HepG2 (cell line): Measurements from ENCODE around the gene GALNT17. TPM values are rescaled to one million over a fixed set of nuclear protein-coding genes. Genes with fewer than 3 reads are reported as not detected.

Source experiments
- ASH2L ChIP-seq: fragments of 300-600, 200-600 bp; sonication (generic); IDR thresholded peaks from 2 replicates; pipeline ENCODE4 v1.7.0; 2017; ENCODE audit warnings: low read depth, mild to moderate bottlenecking, moderate library complexity, mixed read lengths, low read length; ENCODE audit not compliant: insufficient read length
- MTERF4 ChIP-seq: sonication (generic); formaldehyde crosslinking; IDR thresholded peaks from 2 replicates; pipeline ENCODE4 v1.8.0; 2023; ENCODE audit warnings: mild to moderate bottlenecking, missing genetic modification reagents
- polyA plus RNA-seq, 8 experiments: library from polyadenylated mRNA; depleted of rRNA in 3 of 8; stranded (reverse) in 7 of 8; unstranded in 1 of 8; fragments of >200 nt; fragmentation: Illumina TruSeq in 4 of 8; extraction: Trizol in 4 of 8; gene quantifications; 2 replicates each; pipeline versions ENCODE4 v1.2.1 to v1.2.3, GENCODE V29; 2011 to 2016; ENCODE audit warnings: low read depth in 4 of 8, missing spikeins in 1 of 8, mixed read lengths in 1 of 8; ENCODE audit not compliant: insufficient read depth in 1 of 8
- total RNA-seq, 5 experiments: library from RNA; depleted of rRNA; stranded (reverse); fragments of >200 nt; fragmentation: Illumina TruSeq; extraction: Trizol; gene quantifications; 2 replicates each; pipeline ENCODE4 v1.2.3, GENCODE V29; 2016; ENCODE audit warnings: low read depth in 1 of 5
- TF ChIP-seq, protein P1 (sequence below), 2 experiments: sonication (generic) in 1 of 2; formaldehyde crosslinking in 1 of 2; IDR thresholded peaks; 2 replicates each; pipeline versions ENCODE4 v1.4.0 to v1.6.1; 2016 to 2020; ENCODE audit warnings: borderline replicate concordance in 1 of 2, low read depth in 1 of 2, mild to moderate bottlenecking in 1 of 2, missing genetic modification reagents in 1 of 2
- TF ChIP-seq, protein P2 (sequence below): sonication (generic); formaldehyde crosslinking; IDR thresholded peaks from 2 replicates; pipeline ENCODE4 v1.4.0; 2020; ENCODE audit warnings: mild to moderate bottlenecking, missing genetic modification reagents
- TF ChIP-seq, protein P3 (sequence below): sonication (generic); formaldehyde crosslinking; IDR thresholded peaks from 2 replicates; pipeline ENCODE4 v1.4.0; 2020; ENCODE audit warnings: mild to moderate bottlenecking, missing genetic modification reagents

The GALNT17 gene
- total and polyA plus RNA-seq, 2 of the 13 experiments (the other 11 are each of a cell fraction or from before 2014, with no cell fraction given) = not detected

GRCh38 chr7:71377062-71377461 lies 245.1 kb downstream of the GALNT17 start (continued):
- TF ChIP-seq, protein P1, sequence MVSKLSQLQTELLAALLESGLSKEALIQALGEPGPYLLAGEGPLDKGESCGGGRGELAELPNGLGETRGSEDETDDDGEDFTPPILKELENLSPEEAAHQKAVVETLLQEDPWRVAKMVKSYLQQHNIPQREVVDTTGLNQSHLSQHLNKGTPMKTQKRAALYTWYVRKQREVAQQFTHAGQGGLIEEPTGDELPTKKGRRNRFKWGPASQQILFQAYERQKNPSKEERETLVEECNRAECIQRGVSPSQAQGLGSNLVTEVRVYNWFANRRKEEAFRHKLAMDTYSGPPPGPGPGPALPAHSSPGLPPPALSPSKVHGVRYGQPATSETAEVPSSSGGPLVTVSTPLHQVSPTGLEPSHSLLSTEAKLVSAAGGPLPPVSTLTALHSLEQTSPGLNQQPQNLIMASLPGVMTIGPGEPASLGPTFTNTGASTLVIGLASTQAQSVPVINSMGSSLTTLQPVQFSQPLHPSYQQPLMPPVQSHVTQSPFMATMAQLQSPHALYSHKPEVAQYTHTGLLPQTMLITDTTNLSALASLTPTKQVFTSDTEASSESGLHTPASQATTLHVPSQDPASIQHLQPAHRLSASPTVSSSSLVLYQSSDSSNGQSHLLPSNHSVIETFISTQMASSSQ (IDR thresholded peaks at IDR 0.05; ENCODE audit: low read depth) = no peak
- TF ChIP-seq, protein P1 (CRISPR knock-in tag; IDR thresholded peaks at IDR 0.05; ENCODE audit: borderline replicate concordance) = no peak
- TF ChIP-seq, protein P2, sequence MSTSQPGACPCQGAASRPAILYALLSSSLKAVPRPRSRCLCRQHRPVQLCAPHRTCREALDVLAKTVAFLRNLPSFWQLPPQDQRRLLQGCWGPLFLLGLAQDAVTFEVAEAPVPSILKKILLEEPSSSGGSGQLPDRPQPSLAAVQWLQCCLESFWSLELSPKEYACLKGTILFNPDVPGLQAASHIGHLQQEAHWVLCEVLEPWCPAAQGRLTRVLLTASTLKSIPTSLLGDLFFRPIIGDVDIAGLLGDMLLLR (CRISPR knock-in tag) = no peak
- no peak for TF ChIP-seq MTERF4
- no peak for TF ChIP-seq ASH2L
- TF ChIP-seq, protein P3, sequence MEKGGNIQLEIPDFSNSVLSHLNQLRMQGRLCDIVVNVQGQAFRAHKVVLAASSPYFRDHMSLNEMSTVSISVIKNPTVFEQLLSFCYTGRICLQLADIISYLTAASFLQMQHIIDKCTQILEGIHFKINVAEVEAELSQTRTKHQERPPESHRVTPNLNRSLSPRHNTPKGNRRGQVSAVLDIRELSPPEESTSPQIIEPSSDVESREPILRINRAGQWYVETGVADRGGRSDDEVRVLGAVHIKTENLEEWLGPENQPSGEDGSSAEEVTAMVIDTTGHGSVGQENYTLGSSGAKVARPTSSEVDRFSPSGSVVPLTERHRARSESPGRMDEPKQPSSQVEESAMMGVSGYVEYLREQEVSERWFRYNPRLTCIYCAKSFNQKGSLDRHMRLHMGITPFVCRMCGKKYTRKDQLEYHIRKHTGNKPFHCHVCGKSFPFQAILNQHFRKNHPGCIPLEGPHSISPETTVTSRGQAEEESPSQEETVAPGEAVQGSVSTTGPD (CRISPR knock-in tag) = no peak
